Measurements from ENCODE around the gene BANP. TPM values are rescaled to one million over a fixed set of nuclear protein-coding genes. Genes with fewer than 3 reads are reported as not detected.

BANP gene
- 3.1 and 3.7 TPM in 2 replicates for polyA plus RNA-seq

GRCh38 chr16:87950765-87951551, at the start of gene BANP:
Gene BANP, plus strand, starts transcription at chr16:87951434. Its CDS starts 23,682 bp downstream, at chr16:87975116.

DNA sequence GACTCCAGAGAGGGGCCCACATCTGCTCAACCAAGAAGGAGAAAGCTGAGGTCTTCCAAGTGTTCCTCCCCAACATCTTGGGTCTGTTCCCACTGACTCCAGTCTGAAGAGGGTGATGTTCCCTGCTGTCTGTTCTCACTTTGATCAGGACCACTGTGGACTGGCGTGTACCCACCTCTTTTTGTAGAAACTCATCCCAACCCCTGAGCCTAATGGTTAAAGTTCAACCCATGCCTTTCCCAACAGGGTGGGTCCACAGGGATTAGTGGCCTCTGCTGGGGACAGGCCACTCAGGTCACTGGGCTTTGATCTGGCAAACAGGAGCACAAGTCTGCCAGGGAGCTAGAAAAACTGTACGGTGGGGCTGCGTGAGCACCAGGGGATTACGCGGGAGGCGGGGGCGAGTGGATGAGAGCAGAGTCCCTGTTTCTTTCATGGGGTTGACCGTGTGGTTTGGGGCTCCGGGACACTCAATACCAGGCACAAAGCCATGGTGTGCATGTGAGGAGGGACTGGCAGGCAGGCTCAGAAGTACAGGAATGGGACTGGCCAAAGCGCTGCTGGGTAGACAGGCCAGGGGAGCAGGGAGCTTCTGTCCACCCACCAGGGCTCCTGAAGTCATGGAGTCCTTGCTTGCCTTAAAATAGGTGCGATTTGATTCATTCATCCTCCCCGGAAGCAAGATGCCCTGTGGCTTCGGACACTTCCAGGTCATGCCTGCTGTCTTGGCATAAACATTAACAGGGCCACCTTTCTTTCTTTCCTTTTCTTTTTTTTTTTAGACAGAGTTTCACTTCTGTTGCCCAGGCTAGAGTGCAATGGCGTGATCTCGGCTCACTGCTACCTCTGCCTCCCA, 14.6 kb upstream of the BANP start, which contains the start of gene CA5A:
CA5A (minus strand) TSS at position 155 of the 856 bp plus-strand sequence; CDS start at position 76, 79 bp downstream.

Other genes starting within 250 kb of the BANP start
- 5.3 and 5.8 TPM in 2 replicates for gene KLHDC4, start 185.4 kb upstream of the BANP start, polyA plus RNA-seq
- 1.2 and 1.6 TPM in 2 replicates for gene SLC7A5, start 81.9 kb upstream of the BANP start, polyA plus RNA-seq
- gene CA5A, start 14.9 kb upstream of the BANP start, polyA plus RNA-seq: not detected in 2 replicates

Measured in Purkinje cell (primary cell).